HG03354 (cell line): ENCODE measurements around the gene COL23A1.
"Not testable (repeated sequence)": the region's sequence is repeated elsewhere in the genome, so short reads cannot be mapped to it uniquely, and the experiment has no call there.

Experiments used
- ATAC-seq: cut with Tn5 transposase; IDR thresholded peaks from one replicate; pipeline ENCODE4 v1.9.1; 2021; ENCODE audit warnings: mild to moderate bottlenecking; ENCODE audit not compliant: unreplicated experiment, poor library complexity, severe bottlenecking

COL23A1 gene

DNA sequence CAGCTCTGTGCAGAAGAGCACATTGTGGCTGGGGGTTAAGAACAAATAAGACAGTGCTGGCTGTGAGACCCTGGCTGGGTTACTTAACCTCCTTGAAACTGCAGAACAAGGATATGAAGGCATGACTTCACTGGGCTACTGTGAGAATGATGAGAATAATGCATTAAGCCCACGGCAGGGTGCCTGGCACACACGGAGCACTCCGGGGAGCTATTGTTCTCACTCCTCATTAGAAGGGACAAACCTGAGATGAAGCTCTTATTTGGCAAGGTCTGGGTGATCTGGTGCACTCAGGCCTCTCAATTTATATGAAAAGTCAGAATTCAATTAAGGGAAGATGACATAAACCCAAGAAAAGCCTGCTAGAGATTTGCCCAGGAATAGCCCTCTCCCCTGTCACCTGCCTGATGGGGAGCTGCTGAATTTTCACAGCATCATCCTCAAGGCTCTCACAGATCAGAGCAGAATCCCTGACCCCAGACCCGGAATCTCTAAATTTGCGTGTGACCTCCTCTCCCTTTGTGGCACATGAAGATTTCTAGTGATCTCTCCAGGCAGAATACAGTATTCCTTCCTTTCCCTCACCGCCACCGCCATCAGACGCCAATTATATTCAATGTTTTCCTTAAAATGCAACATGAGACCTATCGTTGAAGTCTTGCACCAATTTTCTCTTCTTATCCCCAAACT is 102.1 kb downstream of the COL23A1 start:
- ATAC-seq, result no peak

GRCh38 chr5:178486878-178487512 is 103.2 kb downstream of the COL23A1 start:
- not testable (repeated sequence) for ATAC-seq

GRCh38 chr5:178486239-178486641 is 104.0 kb downstream of the COL23A1 start:
- no peak for ATAC-seq

GRCh38 chr5:178483620-178484019 is 106.6 kb downstream of the COL23A1 start:
- ATAC-seq, result no peak

- ATAC-seq, result no peak
Measured at GRCh38 chr5:178479261-178479660, 110.9 kb downstream of the COL23A1 start.

DNA sequence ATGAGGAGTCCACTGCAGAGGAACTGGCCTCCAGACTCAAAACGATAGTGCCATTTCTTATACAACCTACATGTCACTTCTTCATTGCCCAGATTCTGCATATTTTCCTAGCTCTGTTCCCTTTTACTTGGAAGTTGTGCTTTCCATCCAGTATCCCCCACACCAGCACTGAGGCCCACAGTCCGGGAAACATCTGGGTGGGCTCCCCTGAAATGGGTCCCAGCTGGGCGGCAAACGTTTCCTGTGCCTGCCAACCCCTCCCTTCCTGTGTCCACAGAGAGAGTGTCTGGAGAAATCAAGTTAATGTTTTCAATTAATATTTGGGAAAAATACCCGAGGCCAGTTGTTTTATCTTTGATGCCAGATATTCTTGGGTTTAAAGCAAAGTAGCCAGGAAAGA is 111.8 kb downstream of the COL23A1 start:
- ATAC-seq, result no peak

- no peak for ATAC-seq
Measured at GRCh38 chr5:178477802-178478201, 112.4 kb downstream of the COL23A1 start.

GRCh38 chr5:178476972-178477754 is 113.0 kb downstream of the COL23A1 start:
- no peak for ATAC-seq

DNA sequence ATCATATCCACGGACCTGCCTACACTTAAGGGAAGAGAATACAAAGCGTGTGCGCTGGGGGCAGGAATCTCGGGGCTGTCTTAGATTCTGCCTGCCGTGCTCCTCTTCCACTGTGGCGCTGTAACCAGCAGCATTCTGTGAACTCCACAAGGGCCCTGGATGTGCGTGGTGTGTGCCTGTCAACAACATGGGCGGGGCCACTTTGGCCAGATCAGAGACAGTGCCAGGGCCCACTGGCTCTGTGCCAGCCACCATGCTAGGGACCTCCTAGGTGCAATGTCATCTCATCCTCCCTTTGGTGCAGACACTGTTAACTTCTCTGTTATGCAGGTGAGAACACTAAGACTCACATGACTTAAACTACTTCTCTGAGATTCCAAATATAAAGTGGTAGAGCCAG is 113.7 kb downstream of the COL23A1 start:
- ATAC-seq, result no peak

- ATAC-seq, result no peak
Measured at GRCh38 chr5:178475422-178475821, 114.8 kb downstream of the COL23A1 start.

- ATAC-seq, result no peak
Measured at GRCh38 chr5:178474562-178475184, 115.5 kb downstream of the COL23A1 start.

DNA sequence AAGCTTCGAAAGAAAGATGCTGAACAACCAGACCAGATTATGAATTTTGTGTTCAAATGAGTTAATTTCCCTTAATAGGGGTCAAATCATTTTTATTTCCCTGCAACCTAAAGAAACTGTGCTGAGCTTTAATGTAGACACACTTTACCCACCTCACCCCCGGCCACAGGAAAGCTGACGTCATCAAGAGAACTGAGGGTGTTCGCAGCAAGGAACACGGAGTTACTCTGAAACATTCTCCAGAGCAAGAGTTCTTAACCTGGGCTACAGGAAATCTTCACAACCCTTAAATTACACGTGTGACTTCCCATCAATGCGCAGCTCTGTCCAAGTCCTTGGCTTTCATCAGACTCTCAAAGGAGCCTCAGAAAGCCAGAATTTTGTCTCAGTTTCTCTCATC is 116.3 kb downstream of the COL23A1 start:
- no peak for ATAC-seq

- ATAC-seq, result no peak
Measured at GRCh38 chr5:178472138-178472537, 118.1 kb downstream of the COL23A1 start.

DNA sequence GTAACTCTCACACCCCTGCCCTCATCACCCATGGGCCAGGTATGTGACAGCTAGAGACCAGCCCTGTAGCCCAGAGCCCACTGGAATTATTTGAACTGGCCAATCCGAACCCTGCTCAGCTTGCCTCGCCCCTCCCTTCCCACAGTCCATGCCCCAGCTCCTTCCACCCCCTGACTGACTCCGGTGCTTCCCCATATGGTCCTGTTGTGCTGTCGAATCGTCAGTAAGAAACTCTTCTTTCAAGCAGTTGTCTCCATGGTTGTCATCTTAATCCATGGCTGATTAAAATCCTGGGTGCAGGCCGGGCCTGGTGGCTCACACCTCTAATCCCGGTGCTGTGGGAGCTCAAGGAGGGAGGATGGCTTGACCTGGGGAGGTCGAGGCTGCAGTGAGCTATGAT is 118.5 kb downstream of the COL23A1 start:
- ATAC-seq, result no peak

- no peak for ATAC-seq
Measured at GRCh38 chr5:178470760-178471025, 119.5 kb downstream of the COL23A1 start.

GRCh38 chr5:178469975-178470759 is 120.0 kb downstream of the COL23A1 start:
- ATAC-seq, result no peak

- no peak for ATAC-seq
Measured at GRCh38 chr5:178469011-178469974, 120.9 kb downstream of the COL23A1 start.

DNA sequence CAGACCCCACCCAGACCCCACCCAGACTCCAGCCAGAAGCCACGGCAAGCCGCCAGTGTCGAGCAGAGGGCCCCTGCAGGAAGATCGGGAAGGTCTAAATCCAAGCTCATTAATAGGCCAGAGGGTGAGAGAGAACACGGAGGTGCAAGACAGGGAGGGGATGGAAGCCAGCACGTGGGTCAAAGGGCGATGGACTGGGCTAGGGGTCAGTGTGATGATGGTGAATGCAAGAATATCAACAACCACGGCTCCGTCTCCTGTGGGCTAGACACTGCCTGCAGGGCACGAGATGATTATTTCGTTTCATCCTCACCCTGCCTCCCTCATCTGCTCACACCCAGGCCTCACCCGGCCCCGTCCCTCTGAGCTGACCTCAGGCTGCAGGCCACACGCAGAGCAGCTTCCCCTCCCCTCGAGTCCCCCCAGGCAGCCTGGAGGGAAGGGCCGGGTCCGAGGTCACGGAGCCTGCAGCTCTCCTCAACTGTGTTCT is 122.0 kb downstream of the COL23A1 start:
- ATAC-seq, result no peak
